Measurements from ENCODE around the gene NT5C3A. TPM values are rescaled to one million over a fixed set of nuclear protein-coding genes. Genes with fewer than 3 reads are reported as not detected.
"Not testable (repeated sequence)": the region's sequence is repeated elsewhere in the genome, so short reads cannot be mapped to it uniquely, and the experiment has no call there.

Gene NT5C3A
- total RNA-seq, 2 donors from 2014 or later: 31.8 to 35.9 TPM

- not testable (repeated sequence) for H3K27ac Mint-ChIP-seq; H3K36me3 Mint-ChIP-seq; H3K9me3 Mint-ChIP-seq; H3K4me1 Mint-ChIP-seq (ENCODE audit: low read depth in 2 of 2); H3K4me3 Mint-ChIP-seq; ATAC-seq; DNase-seq (ENCODE audit: low spot score)
- peaks cover 0 to 11% of the 10 kb centered on the region in 2 donors for H3K27me3 Mint-ChIP-seq
These were observed 63.2 kb downstream of the NT5C3A start for GRCh38 chr7:32999380-32999779.

- H3K27ac Mint-ChIP-seq: not testable (repeated sequence)
These were observed 64.0 kb downstream of the NT5C3A start for GRCh38 chr7:32998361-32999171.

GRCh38 chr7:32997956-32998355 lies 64.6 kb downstream of the NT5C3A start:
- peaks cover 0 to 11% of the 10 kb centered on the region in 2 donors for H3K27me3 Mint-ChIP-seq
- not testable (repeated sequence) for H3K36me3 Mint-ChIP-seq; H3K9me3 Mint-ChIP-seq; DNase-seq (ENCODE audit: low spot score); ATAC-seq; H3K4me3 Mint-ChIP-seq; H3K27ac Mint-ChIP-seq
- peaks cover 5 to 11% of the 10 kb centered on the region in 2 donors for H3K4me1 Mint-ChIP-seq (ENCODE audit: low read depth in 2 of 2)

More at GRCh38 chr7:32998361-32999171, 64.0 kb downstream of the NT5C3A start:
- H3K4me3 Mint-ChIP-seq; DNase-seq (ENCODE audit: low spot score); H3K9me3 Mint-ChIP-seq; H3K36me3 Mint-ChIP-seq; H3K4me1 Mint-ChIP-seq (ENCODE audit: low read depth in 2 of 2): not testable (repeated sequence)
- peaks cover 0 to 11% of the 10 kb centered on the region in 2 donors for H3K27me3 Mint-ChIP-seq
- ATAC-seq: peak; percentile 55 to 69

GRCh38 chr7:32992750-32993149 lies 69.8 kb downstream of the NT5C3A start:
- H3K9me3 Mint-ChIP-seq; H3K36me3 Mint-ChIP-seq; H3K4me3 Mint-ChIP-seq; DNase-seq (ENCODE audit: low spot score); ATAC-seq; H3K27ac Mint-ChIP-seq; H3K27me3 Mint-ChIP-seq: not testable (repeated sequence)
- H3K4me1 Mint-ChIP-seq (ENCODE audit: low read depth in 2 of 2): peaks cover 19% of the 10 kb centered on the region in 2 donors

GRCh38 chr7:32991975-32992700 lies 70.4 kb downstream of the NT5C3A start:
- not testable (repeated sequence) for DNase-seq (ENCODE audit: low spot score); H3K27ac Mint-ChIP-seq; ATAC-seq; H3K9me3 Mint-ChIP-seq; H3K4me3 Mint-ChIP-seq; H3K36me3 Mint-ChIP-seq; H3K27me3 Mint-ChIP-seq
- peaks cover 19% of the 10 kb centered on the region in 2 donors for H3K4me1 Mint-ChIP-seq (ENCODE audit: low read depth in 2 of 2)

- not testable (repeated sequence) for H3K27ac Mint-ChIP-seq; DNase-seq (ENCODE audit: low spot score); H3K4me3 Mint-ChIP-seq; H3K9me3 Mint-ChIP-seq; H3K36me3 Mint-ChIP-seq; ATAC-seq; H3K27me3 Mint-ChIP-seq
- H3K4me1 Mint-ChIP-seq (ENCODE audit: low read depth in 2 of 2): peaks cover 19% of the 10 kb centered on the region in 2 donors
These were observed 71.4 kb downstream of the NT5C3A start for GRCh38 chr7:32991068-32991585.

GRCh38 chr7:32988148-32988547 lies 74.4 kb downstream of the NT5C3A start:
- not testable (repeated sequence) for H3K27ac Mint-ChIP-seq; H3K27me3 Mint-ChIP-seq; H3K4me3 Mint-ChIP-seq; H3K36me3 Mint-ChIP-seq; DNase-seq (ENCODE audit: low spot score); H3K9me3 Mint-ChIP-seq
- H3K4me1 Mint-ChIP-seq (ENCODE audit: low read depth in 2 of 2): peaks cover 15 to 17% of the 10 kb centered on the region in 2 donors
- peak; percentile 31 to 57 for ATAC-seq

- not testable (repeated sequence) for H3K4me3 Mint-ChIP-seq, H3K27ac Mint-ChIP-seq, H3K36me3 Mint-ChIP-seq
These were observed 82.7 kb downstream of the NT5C3A start for GRCh38 chr7:32979902-32980301.

GRCh38 chr7:32979246-32979645 lies 83.3 kb downstream of the NT5C3A start:
- H3K9me3 Mint-ChIP-seq; H3K4me3 Mint-ChIP-seq; H3K4me1 Mint-ChIP-seq (ENCODE audit: low read depth in 2 of 2); ATAC-seq; H3K36me3 Mint-ChIP-seq; DNase-seq (ENCODE audit: low spot score); H3K27me3 Mint-ChIP-seq; H3K27ac Mint-ChIP-seq: not testable (repeated sequence)

More at GRCh38 chr7:32979902-32980301, 82.7 kb downstream of the NT5C3A start:
- H3K9me3 Mint-ChIP-seq; DNase-seq (ENCODE audit: low spot score); H3K27me3 Mint-ChIP-seq; ATAC-seq; H3K4me1 Mint-ChIP-seq (ENCODE audit: low read depth in 2 of 2): not testable (repeated sequence)

GRCh38 chr7:32977159-32977558 lies 85.4 kb downstream of the NT5C3A start:
- not testable (repeated sequence) for H3K4me1 Mint-ChIP-seq (ENCODE audit: low read depth in 2 of 2); H3K9me3 Mint-ChIP-seq; H3K36me3 Mint-ChIP-seq; DNase-seq (ENCODE audit: low spot score); H3K4me3 Mint-ChIP-seq
- Mint-ChIP-seq H3K27ac (peak overlapping the region in 1 of 2 donors; percentile 53), H3K27me3 (peaks cover 6 to 12% of the 10 kb centered on the region in 2 donors)
- ATAC-seq: peak; percentile 89 to 91

GRCh38 chr7:32971967-32972366 lies 90.6 kb downstream of the NT5C3A start:
- H3K36me3 Mint-ChIP-seq; DNase-seq (ENCODE audit: low spot score); H3K27ac Mint-ChIP-seq; H3K9me3 Mint-ChIP-seq; H3K4me1 Mint-ChIP-seq (ENCODE audit: low read depth in 2 of 2); H3K4me3 Mint-ChIP-seq; ATAC-seq: not testable (repeated sequence)
- H3K27me3 Mint-ChIP-seq: peaks cover 0 to 15% of the 10 kb centered on the region in 2 donors

- H3K36me3 Mint-ChIP-seq; H3K4me3 Mint-ChIP-seq; H3K9me3 Mint-ChIP-seq; DNase-seq (ENCODE audit: low spot score); H3K27ac Mint-ChIP-seq; ATAC-seq; H3K4me1 Mint-ChIP-seq (ENCODE audit: low read depth in 2 of 2): not testable (repeated sequence)
- H3K27me3 Mint-ChIP-seq: peaks cover 6 to 18% of the 10 kb centered on the region in 2 donors
These were observed 95.4 kb downstream of the NT5C3A start for GRCh38 chr7:32967268-32967582.

- not testable (repeated sequence) for H3K9me3 Mint-ChIP-seq; H3K4me3 Mint-ChIP-seq; DNase-seq (ENCODE audit: low spot score); H3K36me3 Mint-ChIP-seq; ATAC-seq; H3K4me1 Mint-ChIP-seq (ENCODE audit: low read depth in 2 of 2); H3K27ac Mint-ChIP-seq
- peaks cover 6 to 18% of the 10 kb centered on the region in 2 donors for H3K27me3 Mint-ChIP-seq
These were observed 95.9 kb downstream of the NT5C3A start for GRCh38 chr7:32966489-32967267.
